Renal cortical epithelial cell (primary cell): ENCODE results near the gene FRMD4B. TPM values are rescaled to one million over a fixed set of nuclear protein-coding genes. Genes with fewer than 3 reads are reported as not detected.
"Not testable (repeated sequence)": the region's sequence is repeated elsewhere in the genome, so short reads cannot be mapped to it uniquely, and the experiment has no call there.

Experiments used
- DNase-seq: peaks from one replicate; pipeline ENCODE4 v3.0.0-alpha.2; 2011; ENCODE audit warnings: low read depth
- total RNA-seq: library from RNA; depleted of rRNA; stranded (reverse); fragments of >200 nt; gene quantifications from 2 replicates; pipeline ENCODE4 v1.2.3, GENCODE V29; 2014

The FRMD4B gene
- total RNA-seq, 1 donor from 2014 or later, result 24.5 TPM

- DNase-seq, result not testable (repeated sequence)
Observed at GRCh38 chr3:69322512-69322911, 63.4 kb downstream of the FRMD4B start.

- DNase-seq, result no peak
Observed at GRCh38 chr3:69322158-69322509, 63.8 kb downstream of the FRMD4B start.

GRCh38 chr3:69321301-69322157 lies 64.4 kb downstream of the FRMD4B start:
- no peak for DNase-seq

- no peak for DNase-seq
Observed at GRCh38 chr3:69320871-69321271, 65.0 kb downstream of the FRMD4B start.

GRCh38 chr3:69319652-69320051 lies 66.2 kb downstream of the FRMD4B start:
- DNase-seq, result no peak

DNA sequence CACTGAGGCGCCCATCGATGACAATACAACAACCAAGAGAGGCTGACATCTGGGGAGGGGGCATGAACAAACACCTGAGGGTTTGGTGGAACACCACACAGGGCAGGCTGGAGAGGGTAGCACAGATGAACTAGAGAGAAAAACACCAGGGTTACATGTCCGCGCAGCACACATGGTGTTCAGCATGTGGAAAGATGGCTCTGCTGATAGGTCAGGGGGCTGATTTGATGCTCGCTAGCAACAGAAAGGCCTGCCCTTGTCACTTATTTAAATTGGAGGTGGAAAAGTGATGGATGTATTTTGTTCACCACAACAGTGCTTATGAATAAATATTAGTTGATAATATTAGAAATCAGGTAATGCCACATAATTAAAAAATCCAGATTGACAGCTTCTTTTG lies 67.5 kb downstream of the FRMD4B start:
- DNase-seq, result no peak

DNA sequence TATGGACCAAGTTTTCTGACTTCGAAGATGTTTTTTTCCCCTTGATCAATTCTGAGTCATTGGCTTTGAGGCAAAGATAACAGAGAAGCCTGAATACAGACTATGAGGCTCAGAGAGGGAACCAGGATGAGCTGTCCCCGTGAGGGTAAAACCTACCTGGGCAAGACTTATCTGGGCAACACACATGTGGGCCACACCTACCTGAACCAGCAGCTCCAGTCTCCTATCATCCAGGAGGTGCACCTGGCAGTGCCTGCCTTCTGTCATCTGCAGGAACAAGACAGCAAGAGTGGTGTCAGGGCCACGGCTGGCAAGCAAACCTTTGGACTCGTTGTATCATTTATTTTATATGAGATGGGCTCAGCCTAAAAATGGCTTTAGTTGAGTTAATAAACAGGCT lies 72.6 kb downstream of the FRMD4B start:
- DNase-seq, result no peak

DNA sequence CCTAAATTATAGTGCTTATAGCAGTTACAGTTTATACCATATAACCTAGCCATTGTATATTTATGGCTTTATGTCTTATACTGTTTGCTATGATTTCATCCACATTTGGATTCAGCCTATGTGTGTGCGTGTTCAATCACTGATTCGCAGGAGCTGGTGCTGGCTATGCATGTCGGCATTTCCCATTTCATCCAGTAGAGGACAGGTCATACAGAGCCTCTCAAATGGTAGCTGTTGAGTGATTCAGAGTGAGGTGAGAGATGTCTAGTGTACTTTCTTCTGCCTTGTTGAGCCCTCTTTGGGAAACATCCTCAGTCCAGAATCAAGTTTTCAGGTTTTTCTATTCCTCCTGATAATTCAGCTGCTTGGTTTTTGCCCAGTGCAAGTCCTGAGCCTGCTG lies 76.1 kb downstream of the FRMD4B start:
- peak; percentile 67 for DNase-seq

- peak; percentile 78 for DNase-seq
Observed at GRCh38 chr3:69306239-69307185, 79.4 kb downstream of the FRMD4B start.

DNA sequence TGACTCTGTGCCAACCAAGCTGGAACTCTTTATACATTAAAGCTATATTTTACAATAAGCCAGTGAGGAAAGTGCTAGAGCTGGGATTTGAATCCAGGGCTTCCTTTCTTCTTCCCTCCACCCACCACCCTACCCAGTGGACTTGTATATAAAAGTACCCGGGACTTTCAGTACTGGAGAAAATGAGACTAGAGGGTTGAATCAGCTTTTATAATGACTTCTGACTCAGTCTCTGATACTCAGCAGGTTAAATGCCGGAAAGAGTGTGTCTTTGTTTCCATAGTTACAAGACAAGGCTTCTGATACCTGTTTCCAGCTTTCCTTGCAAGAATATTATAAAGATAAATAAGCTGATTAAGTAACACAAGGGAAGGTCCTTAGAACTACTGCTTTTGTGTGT lies 80.9 kb downstream of the FRMD4B start:
- DNase-seq, result peak; percentile 87

- no peak for DNase-seq
Observed at GRCh38 chr3:69304396-69304795, 81.5 kb downstream of the FRMD4B start.

DNA sequence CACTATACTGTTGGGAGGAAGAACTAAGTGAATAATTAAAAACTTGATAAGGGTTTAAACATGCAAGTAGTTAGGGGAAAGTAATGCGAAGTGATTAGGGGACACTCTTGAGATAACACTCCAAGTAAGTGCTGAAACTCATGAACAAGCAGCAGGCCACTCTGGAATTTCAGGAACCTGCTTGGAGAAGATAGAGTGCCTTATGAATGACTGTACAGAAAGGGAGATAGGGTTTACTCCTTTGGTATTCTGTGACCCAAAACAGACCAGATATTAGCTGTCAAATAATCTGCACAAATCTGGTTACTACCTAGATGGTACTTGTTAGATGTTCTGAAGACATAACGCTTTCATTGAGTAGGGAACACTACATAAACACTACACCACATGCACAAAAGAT lies 85.6 kb downstream of the FRMD4B start:
- DNase-seq, result no peak

GRCh38 chr3:69299344-69299743 lies 86.5 kb downstream of the FRMD4B start:
- DNase-seq, result no peak

DNA sequence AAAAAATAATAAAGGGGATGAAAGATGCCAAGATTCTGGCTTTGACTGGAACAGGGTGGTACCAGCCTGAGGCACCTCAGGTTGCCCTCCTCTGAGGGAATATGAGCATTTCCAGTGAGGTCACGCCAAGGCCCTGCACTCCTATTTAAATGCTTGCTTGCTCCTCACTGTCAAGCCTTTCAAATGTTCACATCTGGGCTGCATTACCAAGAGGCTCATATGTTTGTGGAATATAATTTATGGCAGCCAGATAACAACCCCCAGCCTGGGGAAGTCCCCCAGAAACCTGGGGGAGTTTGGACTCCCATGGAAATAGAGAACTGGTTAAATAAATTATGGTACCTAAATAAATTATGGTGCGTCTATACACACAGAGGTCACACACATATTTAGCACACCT lies 88.4 kb downstream of the FRMD4B start:
- DNase-seq, result no peak

GRCh38 chr3:69296995-69297394 lies 88.9 kb downstream of the FRMD4B start:
- DNase-seq, result no peak

- peak; percentile 84 for DNase-seq
Observed at GRCh38 chr3:69294014-69294766, 91.7 kb downstream of the FRMD4B start.

DNA sequence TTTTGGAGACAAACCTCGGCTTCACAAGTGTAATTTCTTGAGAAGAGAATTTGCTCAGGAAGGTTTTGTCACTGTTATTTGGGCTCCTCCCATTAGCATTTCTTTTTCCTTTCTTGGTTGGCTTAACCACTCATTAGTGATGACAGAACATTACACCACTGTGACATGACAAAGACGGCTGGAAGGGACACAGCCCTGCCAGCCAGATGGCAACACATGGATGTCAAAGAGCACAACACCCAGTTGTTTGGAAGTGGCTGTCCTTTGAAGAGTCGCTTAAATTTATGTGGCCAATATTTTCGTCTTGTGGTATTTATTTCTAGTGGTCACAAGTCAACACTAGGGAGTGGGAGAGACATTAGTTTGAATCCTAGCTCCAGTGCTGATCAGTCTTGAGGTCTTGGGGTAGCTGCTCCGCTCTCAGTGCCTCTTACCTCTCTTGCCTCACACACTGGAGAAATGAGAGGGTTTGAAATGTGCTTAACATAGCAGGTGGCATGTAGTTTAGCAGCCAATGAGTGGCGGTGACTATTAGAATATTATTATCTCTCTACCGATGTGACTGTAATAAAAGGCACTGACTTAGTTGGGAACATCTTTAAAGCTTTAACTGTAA lies 92.8 kb downstream of the FRMD4B start:
- DNase-seq, result no peak

DNA sequence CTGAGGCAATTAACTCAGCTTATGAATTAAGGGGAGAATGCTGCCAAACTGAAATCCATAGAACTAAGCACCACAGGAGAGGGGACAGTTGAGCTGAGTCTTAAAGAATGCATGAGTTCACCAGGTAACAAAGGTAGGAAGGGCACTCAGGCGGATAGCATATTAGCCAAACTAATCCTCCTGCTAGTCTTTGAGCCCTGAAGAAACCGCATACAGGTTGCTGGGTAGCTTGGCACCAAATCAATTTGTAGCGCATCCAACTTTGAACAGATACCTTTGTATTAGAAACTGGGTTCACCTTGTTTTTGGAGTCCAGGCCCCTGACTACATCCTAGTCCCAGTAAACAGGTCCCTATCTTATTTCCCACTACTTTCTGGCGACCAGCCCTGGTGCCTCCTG lies 93.7 kb downstream of the FRMD4B start:
- no peak for DNase-seq

DNA sequence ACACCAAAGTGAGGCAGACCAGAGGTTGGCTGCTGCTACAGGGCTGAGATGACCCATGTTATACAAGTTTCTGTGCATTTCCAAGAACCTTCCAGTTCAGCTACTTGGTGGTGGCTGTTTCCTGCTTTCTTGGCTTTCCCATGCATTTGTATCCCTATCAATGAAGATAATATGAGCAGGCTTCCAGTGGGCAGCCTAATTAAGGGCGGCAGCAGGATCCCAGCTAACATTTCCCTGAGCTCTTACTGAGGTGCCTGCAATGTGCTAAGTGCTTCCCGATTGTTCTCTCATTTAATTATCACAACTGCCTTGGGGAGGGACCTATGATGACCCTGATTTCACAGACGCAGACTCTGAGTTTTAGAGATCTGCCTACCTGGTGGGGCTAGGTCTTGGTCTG lies 95.5 kb downstream of the FRMD4B start:
- no peak for DNase-seq

- no peak for DNase-seq
Observed at GRCh38 chr3:69290006-69290405, 95.9 kb downstream of the FRMD4B start.

DNA sequence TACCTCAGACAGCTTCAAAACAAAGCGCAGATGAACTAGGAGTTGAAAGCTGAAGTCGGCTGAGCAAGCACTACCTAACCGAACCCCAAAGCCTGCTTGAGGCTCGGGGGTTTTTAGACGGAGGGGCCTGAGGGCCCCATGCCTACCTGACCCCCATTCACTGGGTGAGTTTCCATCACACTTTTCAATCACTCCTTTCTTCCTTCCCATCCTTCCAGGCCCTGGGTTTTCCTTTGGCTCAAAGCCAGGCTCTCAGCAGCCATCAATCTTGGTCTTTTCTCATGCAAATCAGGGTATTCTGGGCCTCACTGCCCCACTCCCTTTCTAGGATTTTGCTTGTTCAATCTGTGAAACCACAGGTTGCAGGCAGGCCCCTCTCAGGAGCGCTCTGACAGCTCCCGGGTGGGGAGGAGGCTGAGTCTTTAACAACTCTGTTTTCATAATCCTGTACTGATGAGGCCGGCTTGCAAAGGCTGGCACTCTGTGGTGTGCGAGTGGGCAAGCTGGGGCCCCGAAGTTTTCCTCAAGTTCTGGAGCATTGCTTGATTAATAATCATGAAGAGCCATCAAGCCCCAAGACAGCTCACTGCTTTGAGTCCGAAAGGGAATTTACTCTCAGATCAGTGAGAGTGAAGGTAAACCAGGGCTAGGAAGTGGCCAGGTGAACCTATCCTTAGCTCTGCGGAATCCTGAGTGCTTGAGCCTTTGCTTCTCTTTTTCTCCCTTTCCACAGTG lies 97.6 kb downstream of the FRMD4B start:
- no peak for DNase-seq
